ENCODE data around the gene NEURL1B. TPM values are rescaled to one million over a fixed set of nuclear protein-coding genes. Genes with fewer than 3 reads are reported as not detected.

Gene NEURL1B
- total RNA-seq, 2 donors from 2014 or later, result 17.3 to 17.6 TPM

DNA sequence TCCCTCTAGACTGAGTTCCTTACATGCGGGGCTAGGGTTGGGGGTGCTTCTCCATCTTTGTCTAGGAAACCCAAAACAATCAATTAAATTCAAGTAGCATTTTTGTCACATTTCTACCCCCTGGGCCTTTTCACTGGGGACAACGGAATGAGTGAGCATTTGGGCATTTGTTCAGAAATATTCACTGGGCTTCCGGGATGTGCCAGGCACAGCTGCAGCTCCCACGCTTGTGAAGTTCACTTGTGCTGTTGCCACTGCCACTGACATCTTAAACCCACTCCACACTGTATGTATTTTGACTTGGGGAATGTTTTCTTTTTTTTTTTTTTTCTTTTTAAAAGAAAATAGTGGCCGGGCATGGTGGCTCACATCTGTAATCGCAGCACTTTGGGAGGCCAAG lies 98.3 kb downstream of the NEURL1B start:
- H3K4me1 ChIP-seq (ENCODE audit: control insufficient read depth in 1 of 2, low read depth in 2 of 2), result peaks cover 25 to 61% of the 10 kb centered on the region in 2 donors
- H3K36me3 ChIP-seq, result no peaks in the 10 kb centered on the region
- H3K4me3 ChIP-seq, result no peak overlapping the region
- no peaks in the 10 kb centered on the region for H3K27me3 ChIP-seq (replicated peaks; ENCODE audit: insufficient read depth)
- ATAC-seq (ENCODE audit: insufficient number of reproducible peaks, low FRiP score, low read depth), result no peak
- H3K9me3 ChIP-seq, result no peaks in the 10 kb centered on the region
- peak overlapping the region; percentile 92 to 97 for H3K27ac ChIP-seq
- no peak for DNase-seq (ENCODE audit: low spot score)
- TF ChIP-seq, protein P1, sequence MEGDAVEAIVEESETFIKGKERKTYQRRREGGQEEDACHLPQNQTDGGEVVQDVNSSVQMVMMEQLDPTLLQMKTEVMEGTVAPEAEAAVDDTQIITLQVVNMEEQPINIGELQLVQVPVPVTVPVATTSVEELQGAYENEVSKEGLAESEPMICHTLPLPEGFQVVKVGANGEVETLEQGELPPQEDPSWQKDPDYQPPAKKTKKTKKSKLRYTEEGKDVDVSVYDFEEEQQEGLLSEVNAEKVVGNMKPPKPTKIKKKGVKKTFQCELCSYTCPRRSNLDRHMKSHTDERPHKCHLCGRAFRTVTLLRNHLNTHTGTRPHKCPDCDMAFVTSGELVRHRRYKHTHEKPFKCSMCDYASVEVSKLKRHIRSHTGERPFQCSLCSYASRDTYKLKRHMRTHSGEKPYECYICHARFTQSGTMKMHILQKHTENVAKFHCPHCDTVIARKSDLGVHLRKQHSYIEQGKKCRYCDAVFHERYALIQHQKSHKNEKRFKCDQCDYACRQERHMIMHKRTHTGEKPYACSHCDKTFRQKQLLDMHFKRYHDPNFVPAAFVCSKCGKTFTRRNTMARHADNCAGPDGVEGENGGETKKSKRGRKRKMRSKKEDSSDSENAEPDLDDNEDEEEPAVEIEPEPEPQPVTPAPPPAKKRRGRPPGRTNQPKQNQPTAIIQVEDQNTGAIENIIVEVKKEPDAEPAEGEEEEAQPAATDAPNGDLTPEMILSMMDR (IDR thresholded peaks at IDR 0.05), result no peak

DNA sequence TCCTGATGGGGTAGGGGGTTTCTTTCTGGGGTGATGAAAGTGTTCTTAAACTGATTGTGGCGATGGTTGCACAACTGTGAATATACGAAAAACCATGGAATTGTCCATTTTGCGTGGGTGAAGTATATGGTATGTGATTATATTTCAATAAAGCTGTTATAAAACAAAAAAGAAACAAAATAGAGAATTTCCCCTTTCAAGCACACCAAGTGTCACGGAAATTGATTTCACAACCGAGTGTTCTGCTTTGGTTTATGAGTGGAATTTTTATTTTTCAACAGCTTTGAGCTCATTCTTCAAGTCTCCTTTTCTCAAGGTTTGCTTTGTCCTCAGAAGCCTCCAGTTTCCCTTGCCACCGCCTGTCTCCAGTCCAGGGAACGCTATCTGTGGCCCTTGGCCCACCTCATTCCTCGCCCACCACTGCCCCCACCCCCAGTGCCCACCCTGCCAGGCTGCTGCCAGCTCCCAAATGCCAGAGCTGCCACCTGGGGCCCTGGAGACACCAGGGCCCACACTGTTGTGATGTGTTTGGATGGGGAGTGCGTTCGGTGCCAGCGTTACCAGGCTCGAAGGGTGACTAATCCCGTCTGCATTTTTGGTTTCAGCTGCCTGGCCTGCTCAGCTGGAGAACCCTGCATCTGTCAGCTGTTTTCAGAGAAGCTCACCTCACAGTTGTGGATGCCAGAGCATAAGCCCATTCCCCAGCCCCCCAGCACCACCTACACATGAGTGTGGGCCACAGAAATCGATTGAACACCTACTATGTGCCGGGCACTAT lies 99.6 kb downstream of the NEURL1B start:
- Histone ChIP-seq H3K27me3 (replicated peaks; ENCODE audit: insufficient read depth) (no peaks in the 10 kb centered on the region), H3K4me1 (ENCODE audit: control insufficient read depth in 1 of 2, low read depth in 2 of 2) (peaks cover 22 to 53% of the 10 kb centered on the region in 2 donors), H3K9me3 (no peaks in the 10 kb centered on the region), H3K4me3 (peak overlapping the region; percentile 36), H3K27ac (peak overlapping the region; percentile 92 to 97), H3K36me3 (no peaks in the 10 kb centered on the region)
- DNase-seq (ENCODE audit: low spot score), result peak; percentile 82
- peak; percentile 97 for ATAC-seq (ENCODE audit: insufficient number of reproducible peaks, low FRiP score, low read depth)
- TF ChIP-seq, protein P1 (IDR thresholded peaks at IDR 0.05), result no peak

Other genes with a start within 250 kb of the NEURL1B start
- gene SH3PXD2B, start 186.7 kb upstream of the NEURL1B start, total RNA-seq, result 10 to 100 TPM; 31.4 to 42.0 TPM
- gene DUSP1, start 129.9 kb downstream of the NEURL1B start, total RNA-seq, result 1,000 to 10,000 TPM in 1 of 2 donors, 100 to 1,000 TPM in 1; 813 to 3,699 TPM
- 100 to 1,000 TPM; 141 to 230 TPM for gene ERGIC1, start 193.0 kb downstream of the NEURL1B start, total RNA-seq